Subcutaneous abdominal adipose tissue (tissue), 5 donors: ENCODE data around the gene OXER1.

ENCODE experiments used
- H3K27ac ChIP-seq: one replicate; pipeline ENCODE4 v1.7.0; 2013; ENCODE audit warnings: low read depth, mild to moderate bottlenecking, inconsistent platforms, low read length, moderate library complexity
- H3K27me3 ChIP-seq, 5 donors: one replicate each; pipeline ENCODE4 v1.7.0; 2013; ENCODE audit warnings: low read length in 5 of 5, inconsistent platforms in 1 of 5; ENCODE audit not compliant: control insufficient read depth in 5 of 5, insufficient read depth in 4 of 5
- H3K36me3 ChIP-seq, 5 donors: one replicate each; pipeline ENCODE4 v1.7.0; 2013; ENCODE audit warnings: low read length in 5 of 5; ENCODE audit not compliant: control insufficient read depth in 5 of 5, insufficient read depth in 5 of 5
- H3K4me1 ChIP-seq, 5 donors: one replicate each; pipeline ENCODE4 v1.7.0; 2013; ENCODE audit warnings: low read length in 5 of 5, mild to moderate bottlenecking in 3 of 5, moderate library complexity in 1 of 5; ENCODE audit not compliant: control insufficient read depth in 5 of 5, insufficient read depth in 5 of 5
- H3K4me3 ChIP-seq, 5 donors: one replicate each; pipeline ENCODE4 v1.7.0; 2013; ENCODE audit warnings: low read length in 5 of 5, low read depth in 1 of 5
- H3K9ac ChIP-seq, 5 donors: one replicate each; pipeline ENCODE4 v1.7.0; 2013; ENCODE audit warnings: low read length in 5 of 5, mild to moderate bottlenecking in 4 of 5, moderate library complexity in 3 of 5
- H3K9me3 ChIP-seq, 5 donors: one replicate each; pipeline ENCODE4 v1.7.0; 2013; ENCODE audit warnings: low read length in 5 of 5; ENCODE audit not compliant: control insufficient read depth in 5 of 5
- donor health status: healthy.
- donor health status: healthy.
- donor health status: healthy.
- donor health status: healthy.
- donor health status: healthy.

The OXER1 gene, protein sequence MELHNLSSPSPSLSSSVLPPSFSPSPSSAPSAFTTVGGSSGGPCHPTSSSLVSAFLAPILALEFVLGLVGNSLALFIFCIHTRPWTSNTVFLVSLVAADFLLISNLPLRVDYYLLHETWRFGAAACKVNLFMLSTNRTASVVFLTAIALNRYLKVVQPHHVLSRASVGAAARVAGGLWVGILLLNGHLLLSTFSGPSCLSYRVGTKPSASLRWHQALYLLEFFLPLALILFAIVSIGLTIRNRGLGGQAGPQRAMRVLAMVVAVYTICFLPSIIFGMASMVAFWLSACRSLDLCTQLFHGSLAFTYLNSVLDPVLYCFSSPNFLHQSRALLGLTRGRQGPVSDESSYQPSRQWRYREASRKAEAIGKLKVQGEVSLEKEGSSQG

GRCh38 chr2:42764096-42764495 is at the start of gene OXER1:
Gene OXER1, minus strand, starts transcription at chr2:42764135. Its CDS starts 73 bp downstream, at chr2:42764062.
- H3K27ac ChIP-seq, result no peak within 1 kb of the TSS
- no peak within 1 kb of the TSS for H3K4me3 ChIP-seq
- H3K4me1 ChIP-seq, result no peaks in the 10 kb centered on the region
- H3K36me3 ChIP-seq, result peaks cover 0 to 26% (median 14%) of the 10 kb centered on the region in 5 donors
- no peak within 1 kb of the TSS for H3K9ac ChIP-seq
- H3K27me3 ChIP-seq, result no peaks in the 10 kb centered on the region
- no peaks in the 10 kb centered on the region for H3K9me3 ChIP-seq

DNA sequence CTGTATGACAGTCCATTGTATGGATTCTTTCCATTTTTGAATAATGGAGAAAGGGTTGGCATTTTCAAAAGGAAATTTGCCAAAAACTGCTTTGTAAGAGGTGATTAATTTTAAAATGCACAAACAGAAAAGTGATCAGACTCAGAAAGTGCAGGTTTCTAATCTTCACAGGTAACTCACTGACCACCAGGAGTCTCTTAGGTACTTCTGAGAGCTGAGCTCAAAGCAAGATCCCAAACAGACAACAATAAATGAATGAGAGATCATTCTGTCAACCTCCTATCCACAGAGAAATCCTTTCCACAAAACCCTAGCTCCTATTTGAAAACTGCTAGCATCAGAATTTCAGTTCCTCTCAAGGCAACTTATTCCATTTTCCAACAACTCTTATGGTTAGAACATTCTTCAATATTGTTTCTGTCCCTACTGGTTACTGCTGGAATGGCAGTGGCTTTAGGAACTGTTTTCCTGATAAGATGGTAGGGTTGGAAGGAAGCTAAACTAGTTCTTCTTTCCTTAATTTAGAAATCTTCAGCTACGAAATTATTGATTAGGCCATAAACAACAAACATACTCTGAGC is 49.1 kb upstream of the OXER1 start:
- Histone ChIP-seq H3K9ac (no peak overlapping the region), H3K4me1 (peaks cover 3 to 19% (median 18%) of the 10 kb centered on the region in 5 donors), H3K36me3 (no peaks in the 10 kb centered on the region), H3K9me3 (peaks cover 0 to 2% (median 0%) of the 10 kb centered on the region in 5 donors), H3K27me3 (no peaks in the 10 kb centered on the region), H3K4me3 (no peak overlapping the region), H3K27ac (no peak overlapping the region)

- Histone ChIP-seq H3K27ac (peak overlapping the region; percentile 96), H3K27me3 (no peaks in the 10 kb centered on the region), H3K36me3 (no peaks in the 10 kb centered on the region), H3K9ac (peak overlapping the region; percentile 56 to 96 (median 89)), H3K9me3 (peaks cover 0 to 2% (median 0%) of the 10 kb centered on the region in 5 donors), H3K4me3 (peak overlapping the region; percentile 65 to 81 (median 80)), H3K4me1 (peaks cover 3 to 19% (median 18%) of the 10 kb centered on the region in 5 donors)
These were observed 47.3 kb upstream of the OXER1 start for GRCh38 chr2:42810971-42811811.

GRCh38 chr2:42810121-42810970 is 46.4 kb upstream of the OXER1 start:
- Histone ChIP-seq H3K36me3 (no peaks in the 10 kb centered on the region), H3K27me3 (no peaks in the 10 kb centered on the region), H3K9me3 (peaks cover 0 to 2% (median 0%) of the 10 kb centered on the region in 5 donors), H3K4me1 (peaks cover 3 to 19% (median 18%) of the 10 kb centered on the region in 5 donors), H3K9ac (peak overlapping the region; percentile 56 to 96 (median 89)), H3K4me3 (peak overlapping the region; percentile 65 to 83 (median 81)), H3K27ac (peak overlapping the region; percentile 96)

DNA sequence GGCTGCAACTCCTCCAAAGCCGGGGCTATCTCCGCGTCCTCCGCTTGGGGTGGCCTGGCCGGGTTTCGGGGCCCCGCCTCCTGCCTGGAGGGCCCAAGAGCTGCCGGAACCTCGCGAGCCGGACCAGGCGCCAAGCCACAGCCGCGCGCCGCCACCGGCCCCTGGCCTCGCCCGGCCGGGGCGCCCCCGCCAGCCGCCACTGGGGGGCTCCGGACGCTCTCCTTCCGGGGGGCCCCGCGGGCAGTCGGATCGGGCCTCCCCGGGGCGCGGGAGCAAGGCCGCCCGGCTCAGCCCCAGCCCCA is 45.8 kb upstream of the OXER1 start:
- H3K9me3 ChIP-seq, result peaks cover 0 to 2% (median 0%) of the 10 kb centered on the region in 5 donors
- H3K36me3 ChIP-seq, result no peaks in the 10 kb centered on the region
- peaks cover 3 to 19% (median 18%) of the 10 kb centered on the region in 5 donors for H3K4me1 ChIP-seq
- peak overlapping the region; percentile 49 to 80 (median 57) for H3K4me3 ChIP-seq
- H3K27ac ChIP-seq, result peak overlapping the region; percentile 96
- H3K9ac ChIP-seq, result peak overlapping the region in 4 of 5 donors; percentile 77 to 96 (median 88)
- no peaks in the 10 kb centered on the region for H3K27me3 ChIP-seq

DNA sequence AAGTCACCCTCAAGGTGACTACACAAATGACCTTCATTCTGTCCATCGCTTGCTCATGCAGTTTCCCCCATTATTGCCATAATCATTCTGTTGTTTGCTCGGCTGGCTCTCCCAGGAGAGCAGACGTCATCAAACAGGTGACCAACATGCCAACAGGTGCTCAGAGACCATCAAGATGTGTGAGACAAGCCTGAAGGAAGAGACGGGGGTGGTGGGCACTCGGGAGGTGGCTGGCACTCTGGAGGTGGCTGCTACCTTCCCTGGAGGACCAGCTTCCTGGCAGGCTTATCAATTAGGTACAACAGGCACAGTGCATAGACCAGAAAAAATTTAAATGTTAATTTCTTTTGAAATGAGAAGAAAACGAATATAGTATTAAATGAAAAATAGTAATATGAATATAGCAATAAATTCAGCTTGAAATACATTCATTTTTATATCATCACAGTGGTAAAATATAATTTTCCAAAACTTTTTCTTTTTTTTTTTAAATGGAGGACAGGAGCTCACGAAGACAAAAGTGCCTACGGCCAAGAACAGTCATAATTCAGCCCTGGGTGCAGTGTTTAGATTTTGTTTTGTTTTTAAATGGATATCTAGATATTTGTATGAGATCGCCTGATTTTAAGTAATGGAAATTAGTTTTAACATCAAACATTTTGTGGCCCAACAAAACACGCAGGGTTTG is 45.3 kb upstream of the OXER1 start:
- H3K27ac ChIP-seq, result peak overlapping the region; percentile 96
- no peaks in the 10 kb centered on the region for H3K36me3 ChIP-seq
- peak overlapping the region; percentile 52 to 96 (median 79) for H3K9ac ChIP-seq
- H3K9me3 ChIP-seq, result peaks cover 0 to 2% (median 0%) of the 10 kb centered on the region in 5 donors
- H3K27me3 ChIP-seq, result no peaks in the 10 kb centered on the region
- H3K4me3 ChIP-seq, result peak overlapping the region; percentile 49 to 80 (median 57)
- peaks cover 3 to 19% (median 18%) of the 10 kb centered on the region in 5 donors for H3K4me1 ChIP-seq

- Histone ChIP-seq H3K27me3 (no peaks in the 10 kb centered on the region), H3K36me3 (no peaks in the 10 kb centered on the region), H3K9ac (no peak overlapping the region), H3K27ac (no peak overlapping the region), H3K4me3 (no peak overlapping the region), H3K9me3 (no peaks in the 10 kb centered on the region), H3K4me1 (peaks cover 3 to 19% (median 18%) of the 10 kb centered on the region in 5 donors)
These were observed 44.4 kb upstream of the OXER1 start for GRCh38 chr2:42808301-42808700.

DNA sequence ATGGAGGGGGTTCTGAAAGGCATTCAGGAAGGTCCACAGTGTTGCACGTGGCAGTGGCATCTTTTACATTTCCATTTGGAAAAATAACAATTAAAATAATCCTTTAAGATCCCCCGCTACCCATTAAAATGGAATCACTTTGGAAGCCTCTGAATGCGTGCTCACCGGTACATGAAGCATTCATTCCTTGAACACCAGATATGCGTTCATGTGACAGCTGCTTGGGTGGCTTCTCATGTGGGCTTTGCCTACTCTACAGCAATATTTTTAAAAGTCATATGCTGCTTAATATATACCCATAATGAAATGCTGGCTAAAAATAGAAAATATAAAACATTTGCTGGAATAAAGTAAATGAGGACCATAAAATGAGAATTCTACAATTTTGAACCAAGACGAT is 42.9 kb upstream of the OXER1 start:
- Histone ChIP-seq H3K27ac (no peak overlapping the region), H3K36me3 (no peaks in the 10 kb centered on the region), H3K9ac (no peak overlapping the region), H3K4me3 (no peak overlapping the region), H3K27me3 (no peaks in the 10 kb centered on the region), H3K4me1 (peaks cover 3 to 19% (median 18%) of the 10 kb centered on the region in 5 donors), H3K9me3 (no peaks in the 10 kb centered on the region)

DNA sequence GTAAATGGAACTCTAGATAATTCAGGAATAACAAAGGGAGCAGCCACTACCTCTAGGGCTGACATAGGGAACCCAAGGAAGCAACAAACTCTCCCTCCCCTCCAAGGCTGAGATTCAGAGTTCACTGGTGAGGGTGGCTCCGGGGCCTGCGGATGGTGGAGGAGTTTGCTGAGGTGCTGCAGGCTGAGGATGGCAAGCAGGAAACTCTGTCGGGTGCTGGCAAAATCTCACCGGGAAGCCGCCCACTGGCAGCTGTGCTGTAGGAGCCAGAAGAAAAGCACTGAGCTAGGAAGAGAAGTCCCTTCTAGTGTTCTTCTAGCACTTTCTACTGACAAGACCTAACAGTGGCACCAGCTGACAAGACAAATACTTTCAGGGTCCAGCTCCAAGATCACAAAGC is 41.0 kb upstream of the OXER1 start:
- no peak overlapping the region for H3K27ac ChIP-seq
- H3K36me3 ChIP-seq, result no peaks in the 10 kb centered on the region
- H3K27me3 ChIP-seq, result no peaks in the 10 kb centered on the region
- H3K4me1 ChIP-seq, result peaks cover 0 to 20% (median 18%) of the 10 kb centered on the region in 5 donors
- H3K9me3 ChIP-seq, result no peaks in the 10 kb centered on the region
- H3K4me3 ChIP-seq, result no peak overlapping the region
- no peak overlapping the region for H3K9ac ChIP-seq
